AG09319 (cell line): ENCODE measurements around the gene POC5.

ENCODE experiments used
- DNase-seq: peaks from one replicate; pipeline ENCODE4 v3.0.0-alpha.2; 2010; ENCODE audit warnings: low read depth; ENCODE audit errors: extremely low read depth
- CTCF ChIP-seq: IDR thresholded peaks from 2 replicates; pipeline ENCODE4 v1.5.1; 2011; ENCODE audit warnings: low read depth, mild to moderate bottlenecking, inconsistent platforms, low read length, moderate library complexity

The POC5 gene

GRCh38 chr5:75717082-75717922, at the start of gene POC5:
Gene POC5, minus strand, starts transcription at chr5:75717437. Its CDS starts 4,500 bp downstream, at chr5:75712937.
- no peak for TF ChIP-seq CTCF
- DNase-seq = peak; percentile 88

GRCh38 chr5:75758116-75758515, 40.9 kb upstream of the POC5 start:
- no peak for TF ChIP-seq CTCF
- DNase-seq = no peak

GRCh38 chr5:75756981-75757380, 39.7 kb upstream of the POC5 start:
- DNase-seq = no peak
- TF ChIP-seq CTCF = no peak

- DNase-seq = no peak
- no peak for TF ChIP-seq CTCF
Measured at GRCh38 chr5:75756211-75756610, 39.0 kb upstream of the POC5 start.

GRCh38 chr5:75753182-75753581, 35.9 kb upstream of the POC5 start:
- TF ChIP-seq CTCF = no peak
- no peak for DNase-seq

GRCh38 chr5:75744355-75744754, 27.1 kb upstream of the POC5 start:
- no peak for TF ChIP-seq CTCF
- no peak for DNase-seq

- TF ChIP-seq CTCF = no peak
- no peak for DNase-seq
Measured at GRCh38 chr5:75736273-75736672, 19.0 kb upstream of the POC5 start.
